Testis (tissue), 3 donors: ENCODE measurements around the gene ABCC3. TPM values are rescaled to one million over a fixed set of nuclear protein-coding genes. Genes with fewer than 3 reads are reported as not detected.
A peak's percentile ranks its signal among the peaks of the same experiment; 100 is the strongest.

ENCODE experiments used
- DNase-seq: peaks from one replicate; pipeline ENCODE4 v3.0.0-alpha.2; 2019
- H3K27ac ChIP-seq, 2 donors: fragments of 200-600 bp; sonication (generic); one replicate each; pipeline ENCODE4 v1.5.1; 2019
- H3K27me3 ChIP-seq: fragments of 200-600 bp; sonication (generic); one replicate; pipeline ENCODE4 v1.5.1; 2019
- H3K36me3 ChIP-seq: fragments of 200-600 bp; sonication (generic); one replicate; pipeline ENCODE4 v1.5.1; 2017; ENCODE audit warnings: low read depth; ENCODE audit errors: missing control alignments
- H3K4me1 ChIP-seq: fragments of 200-600 bp; sonication (generic); one replicate; pipeline ENCODE4 v1.5.1; 2019
- H3K4me3 ChIP-seq, 2 donors: fragments of 200-600 bp; sonication (generic); one replicate each; pipeline ENCODE4 v1.5.1; 2017 to 2019
- H3K9me3 ChIP-seq: fragments of 200-600 bp; sonication (generic); one replicate; pipeline ENCODE4 v1.5.1; 2017
- CTCF ChIP-seq, 3 experiments: fragments of 450-650 bp in 2 of 3; fragments of 200-600 bp in 1 of 3; sonication (generic) in 1 of 3; IDR thresholded peaks; one replicate each; pipeline ENCODE4 v1.5.1; 2016 to 2019; ENCODE audit warnings: antibody characterized with exemption in 3 of 3, mild to moderate bottlenecking in 2 of 3, moderate library complexity in 1 of 3
- POLR2A ChIP-seq: fragments of 450-650 bp; IDR thresholded peaks from one replicate; pipeline ENCODE4 v1.6.1; 2017; ENCODE audit warnings: antibody characterized with exemption, mild to moderate bottlenecking, moderate library complexity
- WGBS, 2 donors: methylation state at CpG; one replicate each; pipeline ENCODE4 v1.1.5; 2018; 5-methylcytosine and 5-hydroxymethylcytosine counted together
- intact Hi-C: fragments of 100-400 bp; cut with DNase I; formaldehyde crosslinking; loops from one replicate; pipeline ENCODE4 v1.15.1; 2023; ENCODE audit warnings: low total_unique reads
- polyA plus RNA-seq: library from polyadenylated mRNA; stranded (reverse); fragments of 350-450 nt; fragmentation: Illumina TruSeq; extraction: RNeasy Lipid Tissue Mini Kit (QIAGEN cat#74804); gene quantifications from one replicate; pipeline ENCODE4 v1.2.3, GENCODE V29; 2014; ENCODE audit warnings: low read depth, low replicate concordance; ENCODE audit not compliant: insufficient read depth
- total RNA-seq, 2 donors: library from RNA; depleted of rRNA; stranded (reverse); fragments of >200 nt; gene quantifications; one replicate each; pipeline ENCODE4 v1.2.3, GENCODE V29; 2016

ABCC3 gene
- total and polyA plus RNA-seq, 3 donors from 2014 or later = 10.0 to 15.4 (median 12.1) TPM

DNA sequence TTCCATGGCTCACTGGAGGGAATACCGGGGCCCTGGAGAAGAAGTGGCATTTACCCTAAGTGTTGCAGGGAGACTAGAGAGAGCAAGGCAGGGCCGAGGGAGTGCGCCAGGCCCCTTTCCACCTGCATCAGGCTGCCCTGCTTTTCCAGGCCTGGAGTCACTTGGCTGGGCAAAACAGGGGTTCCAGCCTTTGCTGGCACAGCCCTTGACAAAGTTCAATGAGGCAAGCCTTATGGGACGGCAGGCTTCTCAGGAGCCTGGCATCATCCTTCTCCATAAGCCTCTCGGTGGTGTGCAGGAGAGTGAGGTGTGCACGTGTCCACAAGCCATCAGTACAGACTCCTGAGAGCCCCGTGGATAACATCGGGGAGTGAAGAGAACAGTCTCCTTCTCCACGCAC is 47.1 kb upstream of the ABCC3 start:
- Histone ChIP-seq H3K4me1 (peaks cover 29% of the 10 kb centered on the region), H3K36me3 (no peaks in the 10 kb centered on the region), H3K4me3 (no peak overlapping the region), H3K27ac (peak overlapping the region in 1 of 2 donors; percentile 10), H3K9me3 (no peaks in the 10 kb centered on the region), H3K27me3 (no peaks in the 10 kb centered on the region)
- intact Hi-C loops = no loop called here
- WGBS, 2 donors = 62 to 82% methylated on average over 7 to 9 of the region's 9 CpGs
- no peak for DNase-seq
- TF ChIP-seq CTCF (IDR thresholded peaks at IDR 0.05) = no peak
- TF ChIP-seq POLR2A = no peak

DNA sequence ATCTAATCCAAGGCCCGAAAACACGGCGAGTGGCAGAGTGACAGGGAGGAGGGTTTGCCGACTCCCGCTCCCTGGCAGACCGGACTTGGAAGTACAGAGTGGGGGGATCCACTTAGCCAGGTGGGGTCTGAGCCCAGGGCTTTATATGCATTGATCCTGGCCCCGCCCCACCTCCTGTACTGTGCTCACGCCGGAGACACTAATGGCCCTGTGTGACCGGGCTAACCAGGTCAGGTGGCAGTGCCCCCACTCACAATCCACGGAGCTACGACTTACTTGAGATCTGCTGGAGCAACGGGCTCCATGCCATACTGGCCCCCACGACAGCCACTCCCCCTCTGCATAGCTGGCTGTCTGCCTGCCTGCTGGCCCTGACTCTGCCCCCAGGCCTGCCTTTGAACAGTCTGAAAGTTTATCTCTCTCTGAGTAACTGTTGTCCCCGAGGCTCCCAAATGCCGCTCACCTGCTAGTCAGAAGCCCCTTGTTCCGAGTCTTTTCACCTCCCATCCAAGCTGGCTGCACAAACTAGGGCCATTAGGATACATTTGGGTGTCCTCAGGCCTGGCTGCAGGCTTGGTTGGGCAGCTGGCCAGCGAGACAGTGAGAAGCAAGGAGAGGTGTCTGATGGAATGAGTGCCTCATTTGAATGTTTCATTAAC is 46.2 kb upstream of the ABCC3 start:
- peaks cover 29% of the 10 kb centered on the region for H3K4me1 ChIP-seq

DNA sequence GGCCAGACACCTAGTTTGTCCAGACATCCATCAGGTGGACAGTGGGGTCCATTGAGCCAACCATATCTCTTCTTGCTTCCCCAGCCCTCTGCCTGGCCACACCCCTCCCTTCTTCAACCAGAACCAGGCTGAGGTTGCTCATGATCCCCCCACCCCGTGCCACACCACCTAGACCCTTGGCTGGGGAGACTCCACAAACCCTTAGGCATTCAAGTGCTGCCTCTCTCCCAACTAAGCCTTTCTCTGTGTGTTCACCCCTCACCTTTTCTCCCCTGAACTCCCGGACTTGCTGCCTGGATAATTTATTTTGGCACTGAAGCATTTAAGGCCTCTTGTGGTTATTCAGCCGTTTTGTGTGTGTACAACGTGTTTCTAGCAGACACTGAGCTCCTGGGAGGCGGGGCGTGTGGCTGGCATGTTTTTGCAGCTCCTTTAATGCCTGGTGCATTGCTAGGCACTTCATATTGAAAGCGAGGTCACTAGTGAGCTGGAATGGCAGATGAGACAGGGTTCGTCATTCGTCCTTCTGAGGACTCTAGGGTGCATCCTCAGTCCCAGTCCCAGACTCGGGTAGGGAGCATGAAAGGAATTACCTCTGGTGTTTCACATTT is 45.5 kb upstream of the ABCC3 start:
- Histone ChIP-seq H3K27ac (peak overlapping the region in 1 of 2 donors; percentile 31), H3K9me3 (no peaks in the 10 kb centered on the region), H3K27me3 (no peaks in the 10 kb centered on the region), H3K4me1 (peaks cover 29% of the 10 kb centered on the region), H3K36me3 (no peaks in the 10 kb centered on the region), H3K4me3 (no peak overlapping the region)
- WGBS, 2 donors = 27 to 44% methylated on average over 10 of the region's 10 CpGs
- no peak for TF ChIP-seq CTCF (IDR thresholded peaks at IDR 0.05)
- TF ChIP-seq POLR2A = no peak
- intact Hi-C loops = no loop called here
- DNase-seq = peak; percentile 55

More for the DNA sequence above, 46.2 kb upstream of the ABCC3 start:
- whole genome bisulfite sequencing, 2 donors = 39 to 44% methylated on average over 8 to 18 of the region's 18 CpGs
- Histone ChIP-seq H3K4me3 (no peak overlapping the region), H3K27me3 (no peaks in the 10 kb centered on the region), H3K27ac (peak overlapping the region in 1 of 2 donors; percentile 31), H3K36me3 (no peaks in the 10 kb centered on the region), H3K9me3 (no peaks in the 10 kb centered on the region)
- intact Hi-C loops = no loop called here
- peak; percentile 76 for DNase-seq
- TF ChIP-seq POLR2A (no peak), CTCF (IDR thresholded peaks at IDR 0.05) (no peak)

DNA sequence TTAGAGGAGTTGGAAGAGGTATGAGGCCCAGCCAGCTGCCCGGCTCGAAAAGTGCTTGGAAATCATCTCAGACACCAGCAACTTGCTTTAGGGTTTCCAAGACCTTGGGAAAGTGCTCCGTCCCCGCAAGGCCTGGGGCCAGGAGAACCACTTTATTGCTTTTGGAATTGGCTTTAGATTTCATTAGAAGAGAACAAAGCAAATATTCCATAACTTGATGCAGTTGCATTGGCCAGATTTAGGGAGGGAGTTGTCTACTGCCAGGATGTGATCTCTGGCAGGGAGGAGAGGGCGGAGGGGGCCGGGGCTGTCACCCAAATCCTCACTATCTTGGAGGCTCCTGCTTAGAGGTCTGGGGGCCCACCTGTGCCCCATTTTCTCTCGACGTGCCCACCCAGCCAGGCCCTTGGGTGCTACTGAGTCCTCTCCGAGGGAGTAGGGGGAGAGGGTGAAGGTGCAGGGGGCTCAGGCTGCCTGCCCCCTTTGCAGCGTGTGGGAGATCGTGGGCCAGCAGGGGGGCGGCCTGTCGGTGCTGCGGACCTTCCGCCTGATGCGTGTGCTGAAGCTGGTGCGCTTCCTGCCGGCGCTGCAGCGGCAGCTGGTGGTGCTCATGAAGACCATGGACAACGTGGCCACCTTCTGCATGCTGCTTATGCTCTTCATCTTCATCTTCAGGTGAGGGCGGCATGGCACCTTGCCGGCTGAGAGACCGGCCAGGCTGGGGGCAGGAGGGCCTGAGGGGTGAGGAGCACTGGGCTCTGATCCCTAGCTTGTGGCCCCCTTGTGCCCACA is 43.5 kb upstream of the ABCC3 start:
- H3K4me3 ChIP-seq = no peak overlapping the region
- intact Hi-C loops = no loop called here
- H3K36me3 ChIP-seq = no peaks in the 10 kb centered on the region
- H3K27me3 ChIP-seq = no peaks in the 10 kb centered on the region
- 65 to 87% methylated on average over 9 to 24 of the region's 24 CpGs for WGBS, 2 donors
- no peaks in the 10 kb centered on the region for H3K9me3 ChIP-seq
- H3K4me1 ChIP-seq = peaks cover 29% of the 10 kb centered on the region
- TF ChIP-seq CTCF (IDR thresholded peaks at IDR 0.05) (no peak), POLR2A (no peak)
- no peak for DNase-seq
- H3K27ac ChIP-seq = no peak overlapping the region
